Renal cortex interstitium (tissue), 11 donors: ENCODE measurements around the gene NAPEPLD. TPM values are rescaled to one million over a fixed set of nuclear protein-coding genes. Genes with fewer than 3 reads are reported as not detected.
"Not testable (repeated sequence)": the region's sequence is repeated elsewhere in the genome, so short reads cannot be mapped to it uniquely, and the experiment has no call there.

ENCODE experiments used
- DNase-seq, 11 donors: peaks; one replicate each; pipeline ENCODE4 v3.0.0-alpha.2; 2013; ENCODE audit warnings: low read depth in 9 of 11, low spot score in 4 of 11; ENCODE audit errors: extremely low read depth in 1 of 11
- polyA plus RNA-seq, 3 donors: library from polyadenylated mRNA; unstranded; fragments of 120-200 nt; gene quantifications; one replicate each; pipeline ENCODE4 v1.2.1, GENCODE V29; 2013; ENCODE audit not compliant: insufficient read length in 3 of 3

The NAPEPLD gene
- polyA plus RNA-seq, 3 donors, result 31.7 to 44.2 (median 41.0) TPM

DNA sequence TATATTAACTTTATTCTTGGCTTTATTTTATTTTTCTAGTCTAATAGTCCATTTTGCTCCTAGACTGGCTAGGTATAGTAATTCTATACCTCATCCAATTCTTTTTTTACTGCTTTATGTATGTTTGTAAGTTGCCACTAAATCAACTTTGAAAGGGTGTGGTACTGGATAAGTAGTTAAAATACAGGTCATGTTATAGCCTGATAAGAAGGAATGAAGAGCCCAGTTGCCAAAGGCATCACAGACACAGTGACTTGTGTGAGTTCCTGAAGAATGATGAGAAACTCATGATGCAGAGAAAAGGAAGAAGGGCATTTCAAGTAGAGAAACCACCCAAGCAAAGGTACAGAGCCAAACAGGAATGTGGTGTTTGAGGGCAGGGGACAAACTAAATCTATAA lies 27.3 kb downstream of the NAPEPLD start:
- no peak for DNase-seq

DNA sequence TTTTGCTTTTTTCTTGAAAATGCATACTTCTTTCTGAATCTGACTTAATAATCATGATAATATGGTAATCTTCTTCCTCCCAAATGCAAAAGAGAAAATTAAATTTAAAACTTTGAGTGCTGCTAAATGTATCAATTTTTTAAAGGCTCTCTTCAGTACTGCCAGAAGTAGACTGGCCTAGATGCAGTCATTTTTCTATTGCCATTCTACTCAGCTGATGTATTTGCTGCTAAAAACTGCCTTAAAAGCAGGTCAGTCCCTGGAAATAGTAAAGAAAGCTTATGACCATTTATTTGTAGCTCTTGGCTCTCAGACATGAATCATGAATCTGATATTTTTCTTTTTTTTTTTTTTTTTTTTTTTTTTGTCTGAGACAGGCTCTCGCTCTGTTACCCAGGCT lies 28.5 kb downstream of the NAPEPLD start:
- no peak for DNase-seq

DNA sequence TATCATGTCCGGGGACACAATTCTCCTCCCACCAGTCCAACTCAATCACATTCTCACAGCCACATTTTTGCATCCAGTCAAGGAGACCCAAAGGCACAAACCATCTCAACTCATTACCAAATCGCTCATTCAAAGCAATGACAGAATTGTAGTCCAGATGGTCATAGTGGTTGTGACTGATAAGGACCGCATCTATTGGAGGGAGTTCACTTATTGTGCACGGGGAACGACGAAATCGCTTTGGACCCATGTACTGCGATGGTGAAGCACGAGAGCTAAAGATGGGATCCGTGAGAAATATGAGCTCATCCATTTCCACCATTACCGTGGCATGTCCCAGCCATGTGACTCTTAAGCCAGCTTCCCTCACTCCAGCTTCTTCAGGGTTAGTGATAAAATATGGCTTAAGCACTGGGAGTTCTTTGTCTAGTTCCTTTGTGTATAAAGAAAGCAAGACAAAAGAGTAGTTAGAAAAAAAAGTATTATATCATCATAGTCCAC lies 29.1 kb downstream of the NAPEPLD start:
- DNase-seq, result no peak

DNA sequence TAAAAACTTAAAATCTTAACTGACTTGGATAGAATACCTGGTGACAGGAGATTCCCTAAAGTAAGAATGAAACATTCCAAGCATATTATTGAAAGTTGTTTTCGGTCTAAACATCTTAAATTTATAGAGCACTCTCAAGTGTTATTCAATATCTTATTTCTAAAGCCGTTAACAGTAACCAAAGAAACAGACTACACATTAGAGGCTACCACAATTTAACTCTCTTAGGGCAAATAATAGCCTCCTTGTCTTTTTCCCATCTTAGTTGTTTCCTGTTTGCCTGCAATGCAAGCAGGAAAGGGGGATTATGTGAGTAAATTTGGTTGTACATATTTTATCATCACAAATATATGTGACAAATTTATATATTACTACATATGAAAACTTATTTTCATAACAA lies 31.4 kb downstream of the NAPEPLD start:
- DNase-seq, result no peak

DNA sequence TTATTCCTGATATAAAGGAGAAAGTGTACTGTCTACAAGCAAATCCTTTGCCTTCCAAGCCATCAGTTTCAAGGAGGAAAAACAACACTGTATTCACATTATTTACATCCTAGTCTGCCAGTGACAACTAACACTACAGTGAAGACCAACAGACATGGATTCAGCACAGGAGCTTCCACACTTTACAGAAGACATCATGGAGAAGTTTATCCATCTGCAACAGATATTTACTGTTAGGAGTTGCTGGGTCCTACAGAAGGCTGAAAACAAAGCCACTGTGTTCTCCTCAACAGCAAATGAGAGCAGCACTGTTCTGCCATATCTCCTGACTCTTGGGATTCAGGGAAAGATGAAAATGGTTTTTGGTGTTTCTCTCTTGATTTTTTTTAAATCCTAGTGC lies 31.9 kb downstream of the NAPEPLD start:
- no peak for DNase-seq

DNA sequence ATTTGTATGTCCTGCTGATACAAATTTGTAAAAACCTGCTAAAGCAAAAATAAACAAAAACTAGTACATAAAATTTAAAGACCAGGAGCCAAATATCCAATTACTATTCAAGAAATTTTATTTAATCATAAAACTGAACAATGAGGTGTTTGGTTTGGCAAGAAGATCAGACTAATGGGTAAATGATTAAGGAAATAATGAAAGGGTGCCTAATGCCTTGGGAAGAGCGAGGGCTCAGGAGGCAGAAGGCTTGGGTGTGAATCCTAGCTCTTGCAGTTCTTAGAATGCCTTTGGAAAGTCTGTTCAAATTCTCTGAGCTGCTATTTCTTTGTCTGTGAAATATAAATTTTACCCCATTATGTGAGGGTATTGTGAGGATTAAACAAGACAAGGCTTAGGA lies 32.4 kb downstream of the NAPEPLD start:
- DNase-seq, result no peak

DNA sequence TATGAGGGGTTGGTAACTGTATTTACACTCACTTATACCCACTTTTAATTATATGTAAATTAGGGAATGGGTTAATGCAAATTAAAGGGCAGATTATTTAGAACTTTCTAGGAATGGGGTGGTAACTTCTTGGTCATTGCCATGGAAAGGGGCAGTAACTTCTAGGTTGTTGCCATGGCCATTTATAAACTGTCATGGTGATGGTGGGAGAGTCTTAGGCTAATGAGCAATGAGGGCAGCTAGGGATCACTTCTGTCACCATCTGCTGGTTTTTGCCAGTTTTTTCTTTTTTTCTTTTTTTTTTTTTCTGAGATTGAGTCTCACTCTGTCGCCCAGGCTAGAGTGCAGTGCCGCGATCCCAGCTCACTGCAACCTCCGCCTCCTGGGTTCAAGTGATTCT lies 33.1 kb downstream of the NAPEPLD start:
- no peak for DNase-seq

DNA sequence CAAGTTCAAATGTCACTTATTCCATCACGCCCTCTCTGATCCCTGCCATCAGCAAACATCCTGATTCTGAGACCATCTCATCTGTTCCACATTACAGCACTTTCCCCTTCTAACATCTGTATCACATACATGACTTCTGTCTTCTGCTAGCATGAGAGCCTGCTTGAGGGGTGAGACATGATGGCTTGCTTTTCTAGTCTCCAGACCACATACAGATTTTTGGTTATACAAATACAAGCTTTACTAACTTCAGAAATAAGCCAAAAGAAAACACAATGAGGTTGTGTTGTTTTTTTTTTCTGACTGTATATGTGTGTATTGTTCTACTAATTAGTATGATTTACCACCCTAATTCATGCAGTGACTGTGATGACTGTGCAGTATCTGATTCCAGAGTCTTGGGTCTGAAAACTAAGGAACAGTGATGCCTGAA lies 34.3 kb downstream of the NAPEPLD start:
- DNase-seq, result no peak

DNA sequence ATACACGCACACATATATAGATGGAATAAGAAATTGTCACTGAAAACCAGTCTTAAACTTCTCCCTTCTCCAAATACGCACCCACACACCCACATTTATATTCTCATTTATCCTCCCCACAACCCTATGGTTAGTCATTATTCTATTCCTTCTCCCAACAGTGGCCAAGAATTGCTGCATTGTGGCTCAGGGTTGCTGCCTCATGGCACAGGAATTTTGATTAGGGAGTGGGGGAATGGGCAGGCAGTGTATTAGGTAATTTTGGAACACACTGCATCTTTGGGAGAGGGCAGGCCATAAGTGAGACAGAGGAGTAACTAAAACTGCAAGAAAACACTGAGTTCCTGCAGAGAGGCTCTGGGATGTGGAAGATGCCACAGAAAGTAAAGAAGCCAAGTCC lies 35.7 kb downstream of the NAPEPLD start:
- DNase-seq, result no peak

DNA sequence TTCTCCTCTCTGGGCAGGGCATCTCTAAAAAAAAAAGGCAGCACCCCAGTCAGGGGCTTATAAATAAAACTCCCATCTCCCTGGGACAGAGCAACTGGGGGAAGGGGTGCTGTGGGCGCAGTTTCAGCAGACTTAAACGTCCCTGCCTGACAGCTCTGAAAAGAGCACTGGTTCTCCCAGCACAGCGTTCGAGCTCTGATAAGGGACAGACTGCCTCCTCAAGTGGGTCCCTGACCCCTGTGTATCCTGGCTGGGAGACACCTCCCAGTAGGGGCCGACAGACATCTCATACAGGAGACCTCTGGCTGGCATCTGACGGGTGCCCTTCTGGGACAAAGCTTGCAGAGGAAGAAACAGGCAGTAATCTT lies 42.2 kb downstream of the NAPEPLD start:
- DNase-seq, result not testable (repeated sequence)

DNA sequence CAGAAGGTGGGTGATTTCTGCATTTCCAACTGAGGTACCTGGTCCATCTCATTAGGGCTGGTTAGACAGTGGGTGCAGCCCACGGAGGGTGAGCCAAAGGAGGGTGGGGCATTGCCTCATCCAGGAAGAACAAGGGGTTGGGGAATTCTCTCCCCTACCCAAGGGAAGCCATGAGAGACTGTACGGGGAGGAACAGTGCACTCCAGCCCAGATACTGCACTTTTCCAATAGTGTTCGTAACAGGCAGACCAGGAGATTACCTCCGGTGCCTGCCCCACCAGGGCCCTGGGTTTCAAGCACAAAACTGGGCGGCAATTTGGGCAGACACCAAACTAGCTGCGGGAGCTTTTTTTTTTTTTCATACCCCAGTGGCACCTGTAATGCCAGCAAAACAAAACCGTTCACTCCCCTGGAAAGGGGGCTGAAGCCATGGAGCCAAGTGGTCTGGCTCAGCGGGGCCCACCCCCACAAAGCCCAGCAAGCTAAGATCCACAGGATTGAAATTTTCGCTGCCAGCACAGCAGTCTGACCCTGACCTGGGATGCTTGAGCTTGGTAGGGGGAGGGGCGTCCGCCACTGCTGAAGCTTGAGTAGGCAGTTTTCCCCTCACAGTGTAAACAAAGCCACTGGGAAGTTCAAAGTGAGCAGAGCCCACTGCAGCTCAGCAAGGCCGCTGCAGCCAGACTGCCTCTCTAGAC lies 42.7 kb downstream of the NAPEPLD start:
- peak in 9 of 11 donors; percentile 37 to 59 (median 52) for DNase-seq

DNA sequence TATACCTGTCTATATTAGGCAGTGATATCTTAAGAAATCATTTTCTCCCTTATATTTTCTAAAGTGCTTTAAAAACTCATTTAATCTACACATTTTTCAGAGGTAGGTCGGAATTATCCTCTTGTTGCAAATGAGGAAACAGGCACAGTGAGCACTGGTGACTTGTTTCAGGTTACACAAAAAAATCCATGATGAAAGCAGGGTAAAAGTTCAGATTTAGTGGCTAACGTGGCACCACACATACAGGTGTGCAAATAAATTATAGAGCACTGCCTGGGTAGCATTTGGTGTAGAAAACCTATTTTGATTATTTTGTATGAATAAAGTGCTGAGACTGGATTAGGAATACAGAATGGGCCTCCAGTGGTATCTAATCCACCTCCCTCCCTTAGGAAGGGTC lies 47.4 kb downstream of the NAPEPLD start:
- DNase-seq, result no peak

DNA sequence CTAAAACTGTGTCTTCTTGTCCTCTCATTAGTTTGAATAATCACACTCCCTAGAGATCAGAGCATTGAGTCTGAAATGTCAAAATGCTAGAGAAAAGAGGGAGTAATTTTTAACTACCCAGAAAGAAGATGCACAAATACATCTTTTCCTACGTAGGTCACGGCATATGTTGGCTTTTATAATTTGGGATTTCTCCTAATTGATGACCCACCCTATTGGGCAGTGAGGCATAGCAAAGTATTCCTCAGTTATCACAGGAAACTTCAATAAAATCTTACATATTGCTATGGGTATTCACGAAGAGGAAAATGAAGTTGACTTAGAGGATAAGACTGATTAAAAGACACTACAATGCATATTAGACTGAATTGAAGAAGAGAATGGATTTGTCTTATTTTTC lies 48.6 kb downstream of the NAPEPLD start:
- DNase-seq, result no peak

DNA sequence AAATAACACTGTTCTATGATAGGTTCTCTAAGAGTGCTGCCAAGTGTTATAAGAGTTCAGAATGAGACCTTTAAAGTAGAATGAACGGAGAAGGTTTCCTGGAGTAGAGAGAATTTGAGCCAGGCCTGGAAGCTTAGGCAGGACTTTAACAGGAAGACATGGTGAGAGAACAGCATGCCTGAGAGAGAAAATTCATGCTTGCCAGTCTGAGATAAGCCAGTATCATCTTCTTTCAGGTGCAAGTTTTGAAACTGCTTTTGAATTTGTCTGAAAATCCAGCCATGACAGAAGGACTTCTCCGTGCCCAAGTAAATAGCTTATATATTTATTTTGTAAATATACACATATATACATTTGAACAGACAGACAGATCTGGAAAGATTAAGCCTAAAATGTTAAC lies 51.9 kb downstream of the NAPEPLD start:
- DNase-seq, result no peak

DNA sequence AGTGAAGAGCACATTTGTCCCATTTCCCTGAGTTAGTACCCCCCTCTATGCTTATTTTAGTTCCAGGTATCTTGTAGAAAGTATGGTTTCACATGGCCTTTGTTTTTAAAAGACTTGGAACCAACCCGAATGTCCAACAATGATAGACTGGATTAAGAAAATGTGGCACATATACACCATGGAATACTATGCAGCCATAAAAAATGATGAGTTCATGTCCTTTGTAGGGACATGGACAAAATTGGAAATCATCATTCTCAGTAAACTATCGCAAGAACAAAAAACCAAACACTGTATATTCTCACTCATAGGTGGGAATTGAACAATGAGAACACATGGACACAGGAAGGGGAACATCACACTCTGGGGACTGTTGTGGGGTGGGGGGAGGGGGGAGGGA lies 53.3 kb downstream of the NAPEPLD start:
- not testable (repeated sequence) for DNase-seq

DNA sequence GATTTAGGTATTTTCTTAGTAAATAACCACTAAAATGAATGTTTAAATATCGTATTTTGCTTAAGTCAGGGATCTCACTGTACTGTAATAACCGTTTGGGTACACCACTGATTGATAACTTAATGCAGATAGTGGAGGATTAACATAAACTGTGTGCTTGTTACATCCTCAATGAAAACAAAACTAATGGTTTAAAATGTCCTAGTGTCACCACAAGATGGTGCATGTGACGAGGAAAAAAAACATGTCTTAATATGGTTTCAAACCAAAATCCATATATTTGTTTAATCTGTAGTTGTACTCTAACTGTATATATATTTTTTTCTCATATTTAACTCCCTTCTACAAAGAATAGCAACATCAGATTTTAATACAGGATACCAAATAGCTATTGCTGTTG lies 54.8 kb downstream of the NAPEPLD start:
- DNase-seq, result no peak

DNA sequence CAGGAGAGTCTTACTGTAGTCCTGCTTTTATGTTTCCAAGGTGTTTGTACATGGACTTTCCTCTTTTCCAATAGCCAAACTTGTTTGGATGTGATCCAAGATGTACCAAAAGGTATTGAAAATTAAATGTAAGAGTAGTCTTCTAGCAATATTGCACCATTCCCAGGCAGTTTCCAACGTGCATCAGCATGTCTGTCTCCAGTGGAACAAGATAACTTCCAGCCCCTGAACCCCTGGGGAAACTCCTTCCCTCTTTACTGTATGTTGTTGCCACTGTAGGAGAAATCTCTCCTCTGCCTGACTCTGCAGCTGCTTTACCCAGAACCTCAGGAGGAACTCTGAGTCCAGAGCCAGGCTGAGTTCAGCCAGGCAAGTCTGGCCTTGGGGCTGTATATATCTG lies 55.5 kb downstream of the NAPEPLD start:
- DNase-seq, result no peak

DNA sequence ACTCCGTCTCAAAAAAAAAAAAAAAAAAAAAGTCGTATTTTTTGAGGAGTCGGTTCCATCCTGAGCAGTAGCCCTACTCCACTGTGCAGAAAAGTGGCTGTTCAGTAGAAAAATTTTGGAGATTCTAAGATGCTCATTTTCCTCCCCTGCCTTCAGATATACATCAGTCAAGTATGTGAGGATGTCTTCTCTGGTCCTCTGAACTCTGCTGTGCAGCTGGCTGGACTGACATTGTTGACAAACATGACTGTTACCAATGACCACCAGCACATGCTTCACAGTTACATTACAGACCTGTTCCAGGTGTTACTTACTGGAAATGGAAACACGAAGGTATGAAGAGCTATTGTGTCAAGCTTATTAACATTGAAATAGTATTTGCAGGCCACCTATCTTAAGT lies 56.6 kb downstream of the NAPEPLD start:
- DNase-seq, result not testable (repeated sequence)

DNA sequence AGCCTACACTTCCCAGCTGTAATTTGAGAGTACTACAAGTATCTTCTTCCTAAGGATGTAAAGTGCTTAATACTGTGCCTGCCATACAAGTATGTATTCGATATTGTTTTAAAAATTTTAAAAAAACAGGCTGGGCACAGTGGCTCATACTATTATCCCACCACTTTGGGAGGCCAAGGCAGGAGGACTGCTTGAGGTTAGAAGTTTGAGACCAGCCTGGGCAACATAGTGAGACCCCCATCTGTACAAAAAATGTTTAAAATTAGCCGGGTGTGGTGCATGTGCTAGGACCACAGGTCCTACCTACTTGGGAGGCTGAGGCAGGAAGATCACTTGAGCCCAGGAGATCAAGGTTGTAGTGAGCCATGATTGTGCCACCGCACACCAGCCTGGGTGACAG lies 65.7 kb downstream of the NAPEPLD start:
- DNase-seq, result no peak

DNA sequence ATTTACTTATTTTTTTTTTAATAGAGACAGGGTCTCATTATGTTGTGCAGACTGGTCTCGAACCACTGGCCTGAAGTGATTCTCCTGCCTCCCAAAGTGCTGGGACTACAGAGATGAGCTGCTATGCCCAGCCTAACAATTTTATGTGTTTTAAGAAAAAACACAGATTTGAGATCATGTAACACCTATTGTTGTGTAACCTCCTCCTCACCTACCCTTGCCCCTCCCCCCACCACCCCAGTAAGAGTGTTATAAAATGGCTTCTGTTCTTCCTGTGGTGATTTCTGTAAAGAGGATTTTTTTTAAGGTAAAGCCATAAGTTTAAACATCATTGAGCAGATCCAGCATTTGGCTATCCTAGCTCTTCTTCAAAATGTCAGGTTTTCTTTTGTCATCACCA lies 66.4 kb downstream of the NAPEPLD start:
- DNase-seq, result no peak

DNA sequence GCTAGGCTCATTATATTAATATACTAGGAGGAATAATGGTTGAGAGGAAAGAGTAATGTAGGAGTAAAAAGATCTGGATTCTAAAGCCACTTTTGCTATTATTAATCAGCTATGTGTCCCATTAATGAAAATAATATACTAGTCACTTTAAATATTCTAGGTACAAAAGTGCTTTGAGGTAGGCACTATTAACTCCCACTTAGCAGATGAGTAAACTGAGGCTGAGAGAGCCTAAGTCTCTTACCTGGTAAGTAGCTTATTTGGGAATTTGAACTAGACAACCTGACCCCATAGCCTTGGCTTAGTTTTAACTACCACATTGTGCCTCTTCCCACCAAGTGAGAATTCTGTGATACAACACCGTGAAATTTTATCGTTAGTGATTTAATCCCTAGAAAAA lies 68.0 kb downstream of the NAPEPLD start:
- no peak for DNase-seq
